M059J (cell line): Measurements from ENCODE around the gene PPP1R12B. TPM values are rescaled to one million over a fixed set of nuclear protein-coding genes. Genes with fewer than 3 reads are reported as not detected.

Experiments used
- DNase-seq: peaks from one replicate; pipeline ENCODE4 v3.0.0-alpha.2; 2012; ENCODE audit warnings: low read depth
- total RNA-seq: library from RNA; depleted of rRNA; stranded (reverse); fragments of >200 nt; shearing (Covaris generic); gene quantifications from 2 replicates; pipeline ENCODE4 v1.2.3, GENCODE V29; 2014; rRNA removed

PPP1R12B gene, protein sequence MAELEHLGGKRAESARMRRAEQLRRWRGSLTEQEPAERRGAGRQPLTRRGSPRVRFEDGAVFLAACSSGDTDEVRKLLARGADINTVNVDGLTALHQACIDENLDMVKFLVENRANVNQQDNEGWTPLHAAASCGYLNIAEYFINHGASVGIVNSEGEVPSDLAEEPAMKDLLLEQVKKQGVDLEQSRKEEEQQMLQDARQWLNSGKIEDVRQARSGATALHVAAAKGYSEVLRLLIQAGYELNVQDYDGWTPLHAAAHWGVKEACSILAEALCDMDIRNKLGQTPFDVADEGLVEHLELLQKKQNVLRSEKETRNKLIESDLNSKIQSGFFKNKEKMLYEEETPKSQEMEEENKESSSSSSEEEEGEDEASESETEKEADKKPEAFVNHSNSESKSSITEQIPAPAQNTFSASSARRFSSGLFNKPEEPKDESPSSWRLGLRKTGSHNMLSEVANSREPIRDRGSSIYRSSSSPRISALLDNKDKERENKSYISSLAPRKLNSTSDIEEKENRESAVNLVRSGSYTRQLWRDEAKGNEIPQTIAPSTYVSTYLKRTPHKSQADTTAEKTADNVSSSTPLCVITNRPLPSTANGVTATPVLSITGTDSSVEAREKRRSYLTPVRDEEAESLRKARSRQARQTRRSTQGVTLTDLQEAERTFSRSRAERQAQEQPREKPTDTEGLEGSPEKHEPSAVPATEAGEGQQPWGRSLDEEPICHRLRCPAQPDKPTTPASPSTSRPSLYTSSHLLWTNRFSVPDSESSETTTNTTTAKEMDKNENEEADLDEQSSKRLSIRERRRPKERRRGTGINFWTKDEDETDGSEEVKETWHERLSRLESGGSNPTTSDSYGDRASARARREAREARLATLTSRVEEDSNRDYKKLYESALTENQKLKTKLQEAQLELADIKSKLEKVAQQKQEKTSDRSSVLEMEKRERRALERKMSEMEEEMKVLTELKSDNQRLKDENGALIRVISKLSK
- total RNA-seq: 4.1 and 9.3 TPM in 2 replicates

- peak; percentile 100 for DNase-seq
These were observed at the start of gene PPP1R12B for GRCh38 chr1:202348509-202349205. Gene PPP1R12B (plus strand): TSS chr1:202348699. CDS start chr1:202348852, 153 bp downstream.

- no peak for DNase-seq
These were observed 46.3 kb upstream of the PPP1R12B start for GRCh38 chr1:202302166-202302565.

GRCh38 chr1:202304375-202304774 lies 44.1 kb upstream of the PPP1R12B start:
- DNase-seq: no peak

DNA sequence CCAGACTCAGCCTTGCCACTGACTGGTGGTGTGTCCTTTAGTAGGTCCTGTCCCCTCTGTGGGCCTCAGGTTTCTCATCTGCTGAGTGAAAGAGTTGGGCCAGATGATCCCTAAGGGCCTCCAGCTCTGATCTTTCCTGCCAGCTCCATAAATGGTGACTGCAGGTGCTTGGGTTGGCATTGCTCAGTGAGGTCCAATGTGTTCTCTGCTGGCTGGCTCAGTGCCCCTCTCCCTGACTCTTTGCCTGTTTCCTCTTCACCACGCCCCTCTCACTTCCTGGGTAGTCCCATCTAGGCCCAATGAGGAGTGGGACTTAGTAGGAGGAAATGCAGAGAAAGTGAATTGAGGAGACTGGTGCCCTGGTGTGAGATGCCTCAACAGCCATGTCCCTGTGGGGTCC lies 43.3 kb upstream of the PPP1R12B start:
- no peak for DNase-seq

DNA sequence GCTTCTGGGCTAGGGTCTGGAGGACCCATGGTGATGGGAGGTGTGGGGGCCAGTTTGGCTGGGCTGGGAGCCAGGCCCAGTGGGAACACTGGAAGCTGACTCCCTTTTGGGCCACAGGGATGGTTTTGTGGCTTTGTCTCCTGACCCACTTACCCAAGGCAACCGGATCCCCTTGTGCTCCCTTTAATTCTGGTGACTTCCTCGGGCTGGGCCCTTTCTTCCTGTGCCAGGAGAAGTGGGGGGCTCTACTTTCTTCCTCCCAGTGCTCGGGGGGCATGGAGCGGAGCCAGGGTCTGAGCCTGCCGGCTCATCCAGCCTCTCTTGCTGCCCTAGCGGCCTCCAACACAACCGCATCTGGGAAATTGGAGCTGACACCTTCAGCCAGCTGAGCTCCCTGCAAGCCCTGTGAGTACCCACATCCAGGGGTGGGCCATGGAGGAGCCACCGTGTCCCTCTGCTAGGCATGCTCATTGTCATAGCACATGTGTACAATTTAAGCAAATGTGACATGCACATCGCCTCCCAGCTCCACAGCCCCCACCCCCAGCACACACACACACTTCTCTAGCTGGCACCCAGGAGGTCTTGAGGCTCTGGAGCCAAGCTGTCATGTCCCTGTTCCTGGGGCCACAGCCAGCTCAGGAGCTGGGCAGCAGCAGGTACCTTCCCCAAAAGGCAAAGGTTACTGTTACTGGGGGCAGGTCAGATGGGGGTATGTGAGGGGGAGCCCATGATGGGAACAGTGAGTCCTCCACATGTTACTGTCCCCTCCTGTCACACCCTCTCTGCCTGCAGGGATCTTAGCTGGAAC lies 41.8 kb upstream of the PPP1R12B start:
- DNase-seq: no peak

GRCh38 chr1:202310071-202310725 lies 38.3 kb upstream of the PPP1R12B start:
- no peak for DNase-seq

- DNase-seq: no peak
These were observed 37.8 kb upstream of the PPP1R12B start for GRCh38 chr1:202310746-202311145.

DNA sequence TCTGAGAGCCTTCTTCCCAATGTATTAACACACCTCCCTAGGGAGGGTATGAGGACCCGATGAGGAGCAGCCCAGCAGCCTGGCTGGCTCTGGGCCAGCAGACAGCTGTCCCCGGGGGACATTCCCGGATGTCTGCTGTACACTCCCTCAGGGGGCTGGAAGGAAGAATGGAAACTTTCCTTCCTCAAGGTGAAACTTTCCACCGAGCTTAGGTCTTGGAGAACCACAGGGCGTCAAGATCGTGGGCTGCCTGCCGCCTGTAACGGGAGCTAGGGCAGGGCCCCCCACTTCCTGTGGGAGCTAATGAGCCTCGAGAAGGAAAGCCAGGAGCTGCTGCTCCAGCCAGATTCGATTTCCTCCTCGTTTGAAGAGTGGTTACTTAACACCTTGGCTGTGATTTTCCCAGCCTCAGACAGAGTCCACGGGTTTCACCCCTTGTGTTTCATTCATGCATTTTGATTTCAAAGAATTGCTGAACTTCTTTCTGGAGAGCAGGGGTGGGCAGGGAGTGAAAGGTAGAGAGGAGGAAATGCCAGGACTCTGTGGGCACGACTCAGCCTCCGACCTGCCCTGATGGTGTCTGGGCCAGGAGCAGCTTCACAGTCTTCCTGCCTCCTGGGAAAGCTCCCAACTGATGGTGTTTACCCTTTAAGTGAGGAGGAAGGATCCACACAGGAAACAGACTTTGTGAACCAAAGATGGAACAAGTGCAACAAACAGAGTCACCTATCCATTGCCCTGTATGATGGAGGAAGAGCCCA lies 36.4 kb upstream of the PPP1R12B start:
- DNase-seq: peak; percentile 31

GRCh38 chr1:202315576-202316168 lies 32.8 kb upstream of the PPP1R12B start:
- DNase-seq: peak; percentile 65

DNA sequence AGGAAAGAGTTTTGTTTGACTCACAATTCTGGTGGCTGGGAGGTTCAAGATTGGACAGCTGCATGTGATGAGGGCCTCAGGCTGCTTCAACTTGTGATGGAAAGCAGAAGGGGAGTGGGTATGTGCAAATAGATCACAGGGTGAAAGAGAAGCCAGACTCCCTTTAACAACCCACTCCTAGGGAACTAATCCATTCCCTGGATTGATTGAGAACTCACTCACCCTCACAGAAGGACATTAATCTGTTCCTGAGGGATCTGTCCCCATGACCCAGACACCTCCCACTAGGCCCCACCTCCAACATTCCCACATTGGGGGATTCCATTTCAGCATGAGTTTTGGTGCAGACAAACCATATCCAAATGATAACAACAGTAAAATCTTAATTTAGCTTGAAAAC lies 32.3 kb upstream of the PPP1R12B start:
- no peak for DNase-seq

- DNase-seq: no peak
These were observed 30.3 kb upstream of the PPP1R12B start for GRCh38 chr1:202317941-202318925.

DNA sequence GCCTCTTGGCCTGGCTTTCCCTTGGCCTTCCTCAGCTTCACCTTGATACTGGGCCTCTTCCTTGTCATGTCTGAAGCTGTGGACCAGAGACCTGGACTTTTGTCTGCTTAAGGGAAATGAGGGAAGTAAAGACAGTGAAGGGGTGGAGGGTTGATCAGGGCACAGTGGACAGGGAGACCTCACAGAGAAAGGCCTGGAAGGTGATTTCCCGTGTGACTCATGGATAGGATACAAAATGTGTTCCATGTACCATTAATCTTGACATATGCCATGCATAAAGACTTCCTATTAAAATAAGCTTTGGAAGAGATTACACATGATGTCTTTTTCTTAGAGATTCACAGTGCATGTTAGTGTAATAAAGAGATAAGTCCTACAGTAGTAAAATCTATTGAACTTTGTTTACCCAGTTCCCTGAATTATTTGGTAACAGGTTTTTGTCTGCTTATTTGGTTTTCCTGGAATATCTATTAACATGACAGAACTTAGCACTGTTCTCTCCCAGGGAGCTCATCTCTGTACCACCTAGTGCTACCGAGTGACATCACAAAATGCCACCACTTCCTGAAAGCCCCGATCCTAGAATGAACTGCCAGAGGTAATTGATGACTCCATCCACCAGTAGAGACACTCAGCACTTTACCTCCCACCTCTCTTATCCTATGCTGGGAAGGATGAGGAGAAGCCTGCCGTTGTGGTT lies 29.0 kb upstream of the PPP1R12B start:
- DNase-seq: peak; percentile 29

- no peak for DNase-seq
These were observed 28.5 kb upstream of the PPP1R12B start for GRCh38 chr1:202320081-202320405.

GRCh38 chr1:202323731-202324130 lies 24.8 kb upstream of the PPP1R12B start:
- DNase-seq: no peak

DNA sequence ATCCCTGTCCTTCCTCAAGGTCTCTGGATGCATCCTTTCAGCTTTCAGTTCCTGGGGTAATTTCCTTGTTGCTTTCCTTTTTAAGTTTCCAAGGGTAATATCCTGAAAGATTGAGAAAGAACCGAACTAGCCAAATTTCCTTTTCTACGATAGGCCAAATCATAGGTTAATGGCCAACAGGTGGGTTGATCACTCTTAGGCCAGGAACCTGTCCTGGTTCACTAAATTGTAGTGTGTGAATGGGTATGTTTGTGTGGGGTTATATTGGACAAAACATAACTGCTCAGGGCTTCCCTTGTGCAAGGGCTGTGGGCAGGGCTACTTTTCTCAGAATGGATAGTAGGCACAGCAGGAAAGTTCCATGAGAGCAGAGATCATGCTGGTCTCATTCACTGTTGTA lies 23.9 kb upstream of the PPP1R12B start:
- no peak for DNase-seq

- DNase-seq: peak; percentile 23
These were observed 18.6 kb upstream of the PPP1R12B start for GRCh38 chr1:202329891-202330290.

- no peak for DNase-seq
These were observed 14.6 kb upstream of the PPP1R12B start for GRCh38 chr1:202333861-202334260.
